ENCODE measurements around the gene VDR. TPM values are rescaled to one million over a fixed set of nuclear protein-coding genes. Genes with fewer than 3 reads are reported as not detected.

Gene VDR
- total RNA-seq, 2 experiments from 2014 or later = 62.9 to 65.5 TPM

GRCh38 chr12:47838286-47838931 is 66.4 kb downstream of the VDR start:
- Mint-ChIP-seq H3K27ac (no peak overlapping the region), H3K9me3 (no peaks in the 10 kb centered on the region), H3K4me3 (no peak overlapping the region), H3K36me3 (ENCODE audit: low read depth) (peaks cover 10% of the 10 kb centered on the region), H3K27me3 (no peaks in the 10 kb centered on the region), H3K4me1 (peaks cover 53% of the 10 kb centered on the region)
- CTCF ChIA-PET = interaction anchor here (0.6 to 20.9 kb wide), 34 partner anchors 9 to 1299 kb away, joined by 3 to 578 read pairs (median 6); partner anchors contain the start of genes ASB8, HDAC7, RPAP3 and SLC48A1
- DNase-seq = peak; percentile 46
- POLR2A ChIA-PET = interaction anchor here (0.9 to 19.3 kb wide), 12 partner anchors 11 to 123 kb away, joined by 3 to 1018 read pairs (median 8); partner anchors contain the start of genes HDAC7 and SLC48A1

- CTCF ChIA-PET = interaction anchor here (1.0 to 20.9 kb wide), 22 partner anchors 10 to 126 kb away, joined by 3 to 578 read pairs (median 10); partner anchors contain the start of genes HDAC7, SLC48A1 and TMEM106C
- H3K27ac Mint-ChIP-seq = no peak overlapping the region
- DNase-seq = peak; percentile 70
- H3K4me1 Mint-ChIP-seq = peaks cover 61% of the 10 kb centered on the region
- POLR2A ChIA-PET = interaction anchor here (0.7 to 19.3 kb wide), 12 partner anchors 10 to 122 kb away, joined by 3 to 1018 read pairs (median 8); partner anchors contain the start of genes HDAC7 and SLC48A1
- H3K36me3 Mint-ChIP-seq (ENCODE audit: low read depth) = peaks cover 5% of the 10 kb centered on the region
- H3K27me3 Mint-ChIP-seq = no peaks in the 10 kb centered on the region
- no peaks in the 10 kb centered on the region for H3K9me3 Mint-ChIP-seq
- no peak overlapping the region for H3K4me3 Mint-ChIP-seq
Measured at GRCh38 chr12:47837190-47838171, 67.3 kb downstream of the VDR start.

- H3K27me3 Mint-ChIP-seq = no peaks in the 10 kb centered on the region
- ChIA-PET POLR2A (interaction anchor here (0.6 to 19.3 kb wide), 5 partner anchors 20 to 92 kb away, joined by 3 to 1018 read pairs (median 4); partner anchors contain the start of genes HDAC7 and VDR), CTCF (interaction anchor here (0.9 to 20.9 kb wide), 10 partner anchors 8 to 184 kb away, joined by 3 to 578 read pairs (median 28); partner anchors contain the start of genes HDAC7, RAPGEF3 and SLC48A1)
- H3K36me3 Mint-ChIP-seq (ENCODE audit: low read depth) = peaks cover 3% of the 10 kb centered on the region
- H3K9me3 Mint-ChIP-seq = no peaks in the 10 kb centered on the region
- no peak overlapping the region for H3K27ac Mint-ChIP-seq
- peaks cover 75% of the 10 kb centered on the region for H3K4me1 Mint-ChIP-seq
- DNase-seq = no peak
- H3K4me3 Mint-ChIP-seq = no peak overlapping the region
Measured at GRCh38 chr12:47835831-47836155, 69.0 kb downstream of the VDR start.

- Mint-ChIP-seq H3K27me3 (no peaks in the 10 kb centered on the region), H3K9me3 (no peaks in the 10 kb centered on the region), H3K4me3 (no peak overlapping the region), H3K36me3 (ENCODE audit: low read depth) (peaks cover 7% of the 10 kb centered on the region), H3K27ac (peak overlapping the region; percentile 17), H3K4me1 (peaks cover 76% of the 10 kb centered on the region)
- DNase-seq = no peak
- CTCF ChIA-PET = interaction anchor here (0.9 to 20.9 kb wide), 11 partner anchors 7 to 184 kb away, joined by 3 to 578 read pairs (median 13); partner anchors contain the start of genes HDAC7, RAPGEF3, SLC48A1 and VDR
- POLR2A ChIA-PET = interaction anchor here (0.6 to 19.3 kb wide), 6 partner anchors 20 to 91 kb away, joined by 3 to 1018 read pairs (median 4); partner anchors contain the start of genes HDAC7 and VDR
Measured at GRCh38 chr12:47835006-47835830, 69.6 kb downstream of the VDR start.

DNA sequence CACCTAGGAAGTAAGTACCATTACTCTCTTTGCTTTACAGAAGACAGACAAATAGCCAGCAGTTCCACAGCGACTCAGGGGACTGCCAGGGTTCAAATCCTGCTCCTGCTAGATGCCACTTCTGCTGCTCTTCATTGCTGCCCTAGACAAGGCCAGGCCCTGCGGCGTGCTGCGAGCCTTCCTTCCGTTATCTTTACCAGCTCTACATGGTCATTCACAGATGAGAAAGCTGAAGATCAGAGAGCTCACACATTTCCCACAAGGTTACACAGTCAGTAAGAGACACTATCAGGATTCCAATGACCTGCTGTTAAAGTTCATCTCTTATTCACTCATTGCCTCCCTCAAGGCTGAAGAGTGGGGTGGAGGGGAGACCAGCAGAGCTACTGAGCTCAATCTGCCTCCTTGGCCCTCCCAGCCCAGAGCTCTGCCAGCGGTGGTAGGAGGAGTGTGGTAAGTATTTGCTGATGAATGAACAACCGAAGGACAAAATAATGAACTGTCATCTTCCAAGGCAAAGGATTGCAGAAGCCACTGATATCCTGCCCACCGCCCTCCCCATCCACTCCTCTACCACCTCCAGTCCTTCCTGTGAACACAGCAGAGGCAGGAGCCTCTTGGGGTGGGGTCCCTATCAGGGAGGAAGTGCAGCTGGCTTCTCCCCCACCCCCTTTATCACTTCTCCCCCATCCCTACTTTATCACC is 70.4 kb downstream of the VDR start:
- no peak for DNase-seq

DNA sequence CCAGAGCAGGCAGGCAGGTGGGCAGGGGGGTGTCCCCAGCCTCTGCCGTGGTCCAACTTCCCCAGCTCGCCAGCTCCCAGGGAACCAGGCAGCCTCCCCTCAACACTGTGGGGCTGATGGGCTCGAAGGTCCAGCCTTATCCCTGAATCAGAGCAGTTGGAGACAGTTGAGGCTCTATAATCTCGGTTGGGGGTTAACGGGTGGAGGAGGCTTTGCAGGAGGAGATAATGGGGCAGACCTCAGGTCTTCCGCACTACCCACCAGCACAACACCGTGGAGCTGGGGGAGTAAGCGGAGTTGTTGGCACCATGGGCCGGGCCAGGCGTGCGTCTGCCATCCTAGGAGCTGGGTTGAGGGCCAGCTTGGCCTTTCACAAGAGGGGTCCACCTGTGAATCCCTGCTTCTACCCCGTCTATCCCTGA is 71.2 kb downstream of the VDR start:
- peaks cover 7% of the 10 kb centered on the region for H3K36me3 Mint-ChIP-seq (ENCODE audit: low read depth)
- DNase-seq = no peak
- no peaks in the 10 kb centered on the region for H3K27me3 Mint-ChIP-seq
- H3K9me3 Mint-ChIP-seq = no peaks in the 10 kb centered on the region
- H3K4me1 Mint-ChIP-seq = peaks cover 86% of the 10 kb centered on the region
- no peak overlapping the region for H3K4me3 Mint-ChIP-seq
- H3K27ac Mint-ChIP-seq = peak overlapping the region; percentile 94
- CTCF ChIA-PET = interaction anchor here (0.6 to 20.9 kb wide), 12 partner anchors 9 to 1147 kb away, joined by 3 to 578 read pairs (median 8); partner anchors contain the start of genes HDAC7, SLC48A1 and VDR
- POLR2A ChIA-PET = interaction anchor here (0.8 to 19.3 kb wide), 13 partner anchors 9 to 324 kb away, joined by 3 to 1018 read pairs (median 3); partner anchors contain the start of genes ASB8 and HDAC7

More for the DNA sequence above, 70.4 kb downstream of the VDR start:
- CTCF ChIA-PET = interaction anchor here (0.7 to 20.9 kb wide), 11 partner anchors 10 to 119 kb away, joined by 3 to 578 read pairs (median 13); partner anchors contain the start of genes HDAC7, SLC48A1 and VDR
- POLR2A ChIA-PET = interaction anchor here (0.7 to 19.3 kb wide), 8 partner anchors 10 to 323 kb away, joined by 3 to 1018 read pairs (median 4); partner anchors contain the start of genes ASB8 and HDAC7
- Mint-ChIP-seq H3K4me3 (no peak overlapping the region), H3K9me3 (no peaks in the 10 kb centered on the region), H3K4me1 (peaks cover 79% of the 10 kb centered on the region), H3K27me3 (no peaks in the 10 kb centered on the region), H3K27ac (peak overlapping the region; percentile 94), H3K36me3 (ENCODE audit: low read depth) (peaks cover 7% of the 10 kb centered on the region)

- H3K27me3 Mint-ChIP-seq = no peaks in the 10 kb centered on the region
- peak overlapping the region; percentile 74 for H3K4me3 Mint-ChIP-seq
- no peaks in the 10 kb centered on the region for H3K9me3 Mint-ChIP-seq
- H3K36me3 Mint-ChIP-seq (ENCODE audit: low read depth) = peaks cover 7% of the 10 kb centered on the region
- peaks cover 90% of the 10 kb centered on the region for H3K4me1 Mint-ChIP-seq
- ChIA-PET CTCF (interaction anchor here (0.8 to 20.9 kb wide), 11 partner anchors 8 to 126 kb away, joined by 3 to 578 read pairs (median 13); partner anchors contain the start of genes HDAC7, RAPGEF3, RPAP3 and SLC48A1), POLR2A (interaction anchor here (0.6 to 19.3 kb wide), 14 partner anchors 8 to 616 kb away, joined by 3 to 1018 read pairs (median 4); partner anchors contain the start of genes HDAC7, RPAP3, SLC48A1 and VDR)
- peak; percentile 45 for DNase-seq
- peak overlapping the region; percentile 94 for H3K27ac Mint-ChIP-seq
Measured at GRCh38 chr12:47832263-47832933, 72.4 kb downstream of the VDR start.

DNA sequence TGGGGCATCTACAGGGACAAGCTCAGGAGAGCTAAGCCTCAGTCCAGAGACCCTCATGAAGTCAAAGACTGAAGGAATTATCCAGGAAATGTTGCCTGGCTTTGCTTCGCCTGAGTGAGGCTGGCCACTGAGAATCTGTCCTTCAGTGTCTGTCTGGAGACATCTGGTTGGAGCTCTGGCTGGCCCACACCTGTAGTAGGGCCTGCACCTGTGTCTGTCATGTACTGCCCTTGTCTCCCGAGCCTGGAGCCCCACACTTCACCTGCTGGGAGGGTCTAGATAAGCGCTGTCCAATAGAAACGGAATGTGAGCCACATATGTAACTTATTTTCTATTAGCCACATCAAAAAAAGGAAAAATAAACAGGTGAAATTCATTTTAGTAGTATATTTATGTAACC is 75.2 kb downstream of the VDR start:
- CTCF ChIA-PET = interaction anchor here (0.8 to 20.9 kb wide), 6 partner anchors 9 to 87 kb away, joined by 3 to 578 read pairs (median 81); partner anchors contain the start of genes HDAC7 and SLC48A1
- Mint-ChIP-seq H3K27me3 (no peaks in the 10 kb centered on the region), H3K36me3 (ENCODE audit: low read depth) (peaks cover 9% of the 10 kb centered on the region), H3K27ac (peak overlapping the region; percentile 70), H3K4me3 (no peak overlapping the region), H3K9me3 (no peaks in the 10 kb centered on the region), H3K4me1 (peaks cover 89% of the 10 kb centered on the region)
- POLR2A ChIA-PET = interaction anchor here (1.0 to 19.3 kb wide), 2 partner anchors 25 to 123 kb away, joined by 3 to 1018 read pairs; partner anchors contain the start of genes HDAC7 and RPAP3
- no peak for DNase-seq

- CTCF ChIA-PET = interaction anchor here (0.7 to 20.9 kb wide), 7 partner anchors 9 to 87 kb away, joined by 3 to 578 read pairs (median 43); partner anchors contain the start of genes HDAC7 and SLC48A1
- Mint-ChIP-seq H3K27me3 (no peaks in the 10 kb centered on the region), H3K27ac (peak overlapping the region; percentile 70), H3K9me3 (no peaks in the 10 kb centered on the region), H3K4me3 (no peak overlapping the region), H3K36me3 (ENCODE audit: low read depth) (peaks cover 10% of the 10 kb centered on the region), H3K4me1 (peaks cover 89% of the 10 kb centered on the region)
- no peak for DNase-seq
- POLR2A ChIA-PET = interaction anchor here (0.9 to 19.3 kb wide), 4 partner anchors 12 to 123 kb away, joined by 3 to 1018 read pairs (median 4); partner anchors contain the start of genes HDAC7 and RPAP3
Measured at GRCh38 chr12:47828976-47829482, 75.8 kb downstream of the VDR start.

Data from activated CD4-positive, alpha-beta memory T cell treated with anti-CD3 and anti-CD28 coated beads, Interleukin-2, amount 10 ng/mL, durations not matched to agents 7 days and 5 days (primary cell).